ENCODE measurements around the gene KIN. TPM values are rescaled to one million over a fixed set of nuclear protein-coding genes. Genes with fewer than 3 reads are reported as not detected.
"Not testable (repeated sequence)": the region's sequence is repeated elsewhere in the genome, so short reads cannot be mapped to it uniquely, and the experiment has no call there.

Gene KIN
- total RNA-seq, 2 donors from 2014 or later = 10.9 to 11.6 TPM

DNA sequence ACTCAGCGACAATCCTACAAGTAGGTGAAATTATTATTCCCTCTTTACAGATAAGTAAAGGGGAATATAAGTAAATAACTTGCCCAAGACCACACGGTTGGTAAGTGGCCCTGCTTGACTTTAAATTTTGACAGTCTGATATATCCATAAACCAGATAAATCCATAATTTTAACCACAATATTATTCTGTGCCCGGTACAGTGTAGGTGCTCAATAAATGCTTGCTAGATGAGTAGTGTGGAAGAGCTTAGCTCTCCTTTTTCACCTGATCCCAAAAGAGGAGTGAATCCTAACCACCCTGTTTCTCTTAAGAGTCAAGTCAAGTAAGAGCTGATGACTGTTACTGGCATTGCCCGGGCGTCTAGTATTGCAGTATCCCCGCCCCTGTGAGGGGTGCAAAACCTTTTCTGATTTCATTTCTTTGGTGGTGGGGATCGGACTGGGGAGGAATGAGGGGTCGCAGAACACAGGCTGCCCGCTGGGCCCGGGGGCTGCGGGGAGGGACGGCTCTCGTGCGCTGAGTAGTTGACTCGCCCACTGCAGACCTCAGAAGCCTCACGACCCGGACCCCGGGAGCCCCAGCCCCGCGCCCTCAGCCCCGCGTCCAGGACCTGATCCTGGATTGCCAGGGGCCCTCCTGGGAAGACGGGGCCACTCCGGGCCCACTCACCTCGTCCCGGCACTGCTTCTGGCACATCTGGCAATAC is 490 bp downstream of the KIN start:
- Histone ChIP-seq H3K9ac (ENCODE audit: low read depth in 2 of 2, low read length in 2 of 2) (peak overlapping the region; percentile 77 to 95), H3K9me3 (no peaks in the 10 kb centered on the region), H3K4me3 (peak overlapping the region; percentile 95), H3K36me3 (no peaks in the 10 kb centered on the region), H3K27me3 (no peaks in the 10 kb centered on the region), H3K27ac (peak overlapping the region; percentile 60), H3K4me1 (peaks cover 23% of the 10 kb centered on the region)
- intact Hi-C loops (cut with DNase I) = no loop called here
- TF ChIP-seq, protein P1, sequence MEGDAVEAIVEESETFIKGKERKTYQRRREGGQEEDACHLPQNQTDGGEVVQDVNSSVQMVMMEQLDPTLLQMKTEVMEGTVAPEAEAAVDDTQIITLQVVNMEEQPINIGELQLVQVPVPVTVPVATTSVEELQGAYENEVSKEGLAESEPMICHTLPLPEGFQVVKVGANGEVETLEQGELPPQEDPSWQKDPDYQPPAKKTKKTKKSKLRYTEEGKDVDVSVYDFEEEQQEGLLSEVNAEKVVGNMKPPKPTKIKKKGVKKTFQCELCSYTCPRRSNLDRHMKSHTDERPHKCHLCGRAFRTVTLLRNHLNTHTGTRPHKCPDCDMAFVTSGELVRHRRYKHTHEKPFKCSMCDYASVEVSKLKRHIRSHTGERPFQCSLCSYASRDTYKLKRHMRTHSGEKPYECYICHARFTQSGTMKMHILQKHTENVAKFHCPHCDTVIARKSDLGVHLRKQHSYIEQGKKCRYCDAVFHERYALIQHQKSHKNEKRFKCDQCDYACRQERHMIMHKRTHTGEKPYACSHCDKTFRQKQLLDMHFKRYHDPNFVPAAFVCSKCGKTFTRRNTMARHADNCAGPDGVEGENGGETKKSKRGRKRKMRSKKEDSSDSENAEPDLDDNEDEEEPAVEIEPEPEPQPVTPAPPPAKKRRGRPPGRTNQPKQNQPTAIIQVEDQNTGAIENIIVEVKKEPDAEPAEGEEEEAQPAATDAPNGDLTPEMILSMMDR (IDR thresholded peaks at IDR 0.05) = no peak
- no peak for DNase-seq

DNA sequence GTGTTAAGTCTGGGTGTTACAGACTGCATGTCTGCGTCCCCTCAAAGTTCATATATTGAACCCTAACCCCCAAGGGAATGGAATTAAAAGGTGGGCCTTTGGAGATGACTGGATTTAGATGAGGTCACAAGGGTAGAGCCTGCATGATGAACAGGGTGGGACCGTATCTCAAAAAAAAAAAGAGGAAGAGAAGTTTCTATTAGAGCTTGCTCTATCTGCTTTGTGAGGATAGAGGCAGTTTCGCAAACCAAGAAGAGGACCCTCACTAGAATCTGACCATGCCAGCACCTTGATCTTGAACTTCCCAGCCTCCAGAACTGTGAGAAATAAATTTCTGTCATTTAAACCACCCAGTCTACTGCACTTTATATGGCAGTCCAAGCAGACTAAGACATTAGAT is 1.4 kb downstream of the KIN start:
- intact Hi-C loops (cut with DNase I) = no loop called here

DNA sequence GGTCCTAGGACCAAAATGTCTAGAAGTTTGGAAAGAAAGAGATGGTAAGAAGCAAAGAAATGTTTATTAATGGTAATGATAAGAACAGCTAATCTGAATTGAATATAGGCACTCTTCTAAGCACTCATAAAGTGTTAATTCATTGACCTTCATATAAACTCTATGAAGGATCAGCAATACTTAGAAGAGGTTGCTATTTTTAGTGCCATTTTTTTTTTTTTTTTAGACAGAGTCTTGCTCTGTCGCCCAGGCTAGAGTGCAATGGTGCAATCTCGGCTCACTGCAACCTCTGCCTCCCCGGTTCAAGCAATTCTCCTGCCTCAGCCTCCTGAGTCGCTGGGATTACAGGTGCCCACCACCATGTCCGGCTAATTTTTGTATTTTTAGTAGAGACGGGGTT is 5.6 kb downstream of the KIN start:
- H3K4me3 ChIP-seq; H3K9ac ChIP-seq (ENCODE audit: low read depth in 2 of 2, low read length in 2 of 2); intact Hi-C loops (cut with DNase I); H3K9me3 ChIP-seq; H3K27ac ChIP-seq; H3K36me3 ChIP-seq; H3K27me3 ChIP-seq; DNase-seq; H3K4me1 ChIP-seq: not testable (repeated sequence)

More for the DNA sequence above, 1.4 kb downstream of the KIN start:
- peaks cover 19% of the 10 kb centered on the region for H3K4me1 ChIP-seq
- no peak overlapping the region for H3K4me3 ChIP-seq
- DNase-seq = no peak
- TF ChIP-seq, protein P1 (IDR thresholded peaks at IDR 0.05) = no peak
- H3K36me3 ChIP-seq = no peaks in the 10 kb centered on the region
- no peak overlapping the region for H3K9ac ChIP-seq (ENCODE audit: low read depth in 2 of 2, low read length in 2 of 2)
- H3K27me3 ChIP-seq = no peaks in the 10 kb centered on the region
- H3K9me3 ChIP-seq = no peaks in the 10 kb centered on the region
- H3K27ac ChIP-seq = no peak overlapping the region

DNA sequence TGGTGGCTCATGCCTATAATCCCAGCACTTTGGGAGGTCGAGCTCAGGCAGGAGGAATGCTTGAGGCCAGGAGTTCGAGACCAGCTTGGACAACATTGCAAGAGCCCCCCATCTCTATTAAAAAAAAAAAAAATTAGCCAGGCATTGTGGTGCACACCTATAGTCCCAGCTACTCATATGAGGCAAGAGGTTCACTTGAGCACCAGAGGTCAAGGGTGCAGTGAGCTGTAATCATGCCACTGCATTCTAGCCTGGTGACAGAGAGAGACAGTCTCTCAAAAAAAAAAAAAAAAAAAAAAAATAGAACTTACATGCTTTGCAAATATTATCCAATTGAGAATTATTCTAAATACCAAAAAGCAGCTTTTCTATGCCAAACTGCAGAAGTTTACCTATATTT is 11.0 kb downstream of the KIN start:
- DNase-seq = no peak
- H3K4me3 ChIP-seq = no peak overlapping the region
- no peak overlapping the region for H3K27ac ChIP-seq
- no peaks in the 10 kb centered on the region for H3K27me3 ChIP-seq
- peaks cover 4% of the 10 kb centered on the region for H3K36me3 ChIP-seq
- no peaks in the 10 kb centered on the region for H3K9me3 ChIP-seq
- no peak overlapping the region for H3K9ac ChIP-seq (ENCODE audit: low read depth in 2 of 2, low read length in 2 of 2)
- TF ChIP-seq, protein P1 (IDR thresholded peaks at IDR 0.05) = no peak
- H3K4me1 ChIP-seq = no peaks in the 10 kb centered on the region
- intact Hi-C loops (cut with DNase I) = no loop called here

DNA sequence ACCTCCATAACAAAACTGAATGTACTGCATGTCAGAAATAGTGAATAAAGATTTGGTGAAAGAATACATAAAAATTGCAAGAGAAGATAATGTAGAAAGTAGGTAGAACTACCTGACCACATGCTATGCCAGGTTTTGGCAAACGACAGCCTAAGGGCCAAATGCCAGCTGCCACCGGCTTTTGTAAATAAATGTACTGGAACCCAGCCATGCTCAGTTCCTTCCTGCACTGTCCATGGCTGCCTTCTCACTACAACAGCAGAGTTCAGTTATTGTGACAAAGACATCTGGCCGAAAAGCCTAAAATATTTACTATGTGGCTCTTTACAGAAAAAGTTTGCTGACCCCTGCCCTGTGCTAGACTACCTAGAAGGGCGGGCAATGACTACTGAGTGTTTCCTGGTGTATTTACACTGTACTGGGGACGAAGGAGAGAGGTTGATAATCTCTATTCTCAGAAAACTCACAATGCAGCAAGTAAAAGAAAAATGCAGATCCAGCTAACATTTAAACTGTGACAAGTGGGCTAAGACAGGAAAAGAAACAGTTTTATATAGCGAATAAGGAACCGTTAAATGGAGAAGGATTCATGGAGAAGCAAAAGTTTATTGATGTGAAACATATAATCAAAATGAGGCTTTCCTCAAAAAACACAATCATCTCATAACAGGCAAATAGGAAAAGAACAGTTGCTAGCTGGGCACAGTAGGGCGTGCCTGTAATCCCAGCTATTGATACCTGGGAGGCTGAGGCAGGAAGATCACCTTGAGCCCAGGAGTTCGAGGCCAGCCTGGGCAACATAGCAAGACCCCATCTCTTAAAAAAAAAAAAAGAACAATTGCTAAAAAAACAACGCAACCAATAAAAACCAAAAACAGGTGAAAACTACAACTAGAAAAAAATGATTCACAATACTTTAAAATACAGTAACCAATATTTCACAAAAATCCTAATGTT is 13.7 kb downstream of the KIN start:
- intact Hi-C loops (cut with DNase I) = no loop called here
- no peaks in the 10 kb centered on the region for H3K27me3 ChIP-seq
- no peaks in the 10 kb centered on the region for H3K9me3 ChIP-seq
- no peak overlapping the region for H3K27ac ChIP-seq
- H3K4me3 ChIP-seq = no peak overlapping the region
- no peaks in the 10 kb centered on the region for H3K4me1 ChIP-seq
- TF ChIP-seq, protein P1 (IDR thresholded peaks at IDR 0.05) = no peak
- H3K9ac ChIP-seq (ENCODE audit: low read depth in 2 of 2, low read length in 2 of 2) = no peak overlapping the region
- H3K36me3 ChIP-seq = peaks cover 11% of the 10 kb centered on the region
- peak; percentile 64 for DNase-seq
